ENCODE measurements around the gene IGLON5. TPM values are rescaled to one million over a fixed set of nuclear protein-coding genes. Genes with fewer than 3 reads are reported as not detected.

Gene IGLON5
- total RNA-seq, 4 donors from 2014 or later: not detected

DNA sequence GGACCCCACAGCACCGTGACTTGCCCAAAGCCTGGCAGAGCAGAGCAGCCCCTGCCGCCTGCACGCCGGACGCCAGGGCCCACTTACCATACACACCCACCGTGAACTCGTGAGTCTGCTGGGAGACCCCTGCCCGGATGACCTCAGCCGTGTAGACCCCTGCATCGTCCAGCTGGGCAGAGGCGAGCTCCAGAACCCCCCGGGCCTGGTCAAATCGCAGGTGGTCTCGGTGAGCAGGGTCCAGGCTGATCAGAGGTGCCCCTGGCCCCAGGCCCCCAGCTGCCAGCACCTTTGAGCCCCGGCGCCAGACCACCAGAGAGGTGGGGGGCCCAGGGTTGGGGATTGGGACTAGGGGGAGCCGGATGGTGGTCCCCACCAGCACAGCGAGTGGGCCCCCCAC is 29.6 kb downstream of the IGLON5 start:
- no peak for ATAC-seq
- no peaks in the 10 kb centered on the region for H3K9me3 ChIP-seq
- H3K27ac ChIP-seq: peak overlapping the region; percentile 60 to 95 (median 87)
- no peak overlapping the region for H3K4me3 ChIP-seq
- H3K27me3 ChIP-seq: no peaks in the 10 kb centered on the region
- peaks cover 0 to 35% (median 7%) of the 10 kb centered on the region in 3 donors for H3K4me1 ChIP-seq
- peaks cover 0 to 21% of the 10 kb centered on the region in 2 donors for H3K36me3 ChIP-seq
- no peak for TF ChIP-seq POLR2A (IDR thresholded peaks at IDR 0.05)
- WGBS, 2 donors (ENCODE audit: low coverage in 1 of 2): 92% methylated on average over 2 of the region's 18 CpGs; no CpG with 5 or more reads in 1 of the 2 donors

DNA sequence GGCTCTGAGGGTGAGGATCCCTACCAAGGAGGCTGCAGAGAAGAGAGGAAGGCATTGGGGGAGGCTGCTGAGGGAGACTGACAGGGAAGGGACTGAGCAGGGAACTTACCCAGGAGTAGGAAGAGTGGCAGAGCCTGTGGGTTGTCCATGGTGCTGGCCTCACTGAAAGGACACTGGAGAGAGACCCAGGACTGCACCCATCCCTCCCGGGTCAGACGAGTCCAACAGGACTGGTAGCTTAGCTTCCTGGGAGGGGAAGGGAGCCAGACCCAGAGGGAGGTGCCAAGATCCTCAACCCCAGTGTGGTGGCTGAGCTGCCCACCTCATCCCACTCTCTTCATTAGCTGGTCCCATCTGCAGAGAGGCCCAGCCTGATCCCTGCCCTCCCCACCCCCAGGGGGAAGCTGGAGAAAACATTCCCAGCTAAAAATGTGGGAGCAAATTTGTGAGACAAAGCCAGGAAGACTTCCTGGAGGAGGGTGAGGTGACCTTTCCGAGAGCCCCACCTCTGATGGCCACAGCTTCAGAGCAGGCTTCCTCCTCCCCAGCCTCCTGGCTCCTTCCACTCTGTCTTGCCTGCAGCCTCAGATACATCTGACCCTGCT is 30.6 kb downstream of the IGLON5 start, which contains the start of gene VSIG10L:
VSIG10L (minus strand) TSS at position 164 of the 605 bp plus-strand sequence; CDS start at position 149, 15 bp downstream.
- TF ChIP-seq POLR2AphosphoS5 (IDR thresholded peaks at IDR 0.05) (no peak), POLR2A (IDR thresholded peaks at IDR 0.05) (no peak), EP300 (IDR thresholded peaks at IDR 0.05) (no peak)
- TF ChIP-seq, protein P1, sequence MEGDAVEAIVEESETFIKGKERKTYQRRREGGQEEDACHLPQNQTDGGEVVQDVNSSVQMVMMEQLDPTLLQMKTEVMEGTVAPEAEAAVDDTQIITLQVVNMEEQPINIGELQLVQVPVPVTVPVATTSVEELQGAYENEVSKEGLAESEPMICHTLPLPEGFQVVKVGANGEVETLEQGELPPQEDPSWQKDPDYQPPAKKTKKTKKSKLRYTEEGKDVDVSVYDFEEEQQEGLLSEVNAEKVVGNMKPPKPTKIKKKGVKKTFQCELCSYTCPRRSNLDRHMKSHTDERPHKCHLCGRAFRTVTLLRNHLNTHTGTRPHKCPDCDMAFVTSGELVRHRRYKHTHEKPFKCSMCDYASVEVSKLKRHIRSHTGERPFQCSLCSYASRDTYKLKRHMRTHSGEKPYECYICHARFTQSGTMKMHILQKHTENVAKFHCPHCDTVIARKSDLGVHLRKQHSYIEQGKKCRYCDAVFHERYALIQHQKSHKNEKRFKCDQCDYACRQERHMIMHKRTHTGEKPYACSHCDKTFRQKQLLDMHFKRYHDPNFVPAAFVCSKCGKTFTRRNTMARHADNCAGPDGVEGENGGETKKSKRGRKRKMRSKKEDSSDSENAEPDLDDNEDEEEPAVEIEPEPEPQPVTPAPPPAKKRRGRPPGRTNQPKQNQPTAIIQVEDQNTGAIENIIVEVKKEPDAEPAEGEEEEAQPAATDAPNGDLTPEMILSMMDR (IDR thresholded peaks at IDR 0.05): no peak
- no peak within 1 kb of the TSS for H3K4me3 ChIP-seq
- peaks cover 0 to 35% (median 7%) of the 10 kb centered on the region in 3 donors for H3K4me1 ChIP-seq
- 42 to 43% methylated on average over 1 to 2 of the region's 3 CpGs for WGBS, 2 donors (ENCODE audit: low coverage in 1 of 2)
- ATAC-seq: no peak
- H3K9me3 ChIP-seq: no peaks in the 10 kb centered on the region
- H3K27ac ChIP-seq: peak within 1 kb of the TSS in 3 of 4 donors; percentile 86 to 95 (median 88)
- H3K36me3 ChIP-seq: peaks cover 0 to 31% of the 10 kb centered on the region in 2 donors
- H3K27me3 ChIP-seq: no peaks in the 10 kb centered on the region

DNA sequence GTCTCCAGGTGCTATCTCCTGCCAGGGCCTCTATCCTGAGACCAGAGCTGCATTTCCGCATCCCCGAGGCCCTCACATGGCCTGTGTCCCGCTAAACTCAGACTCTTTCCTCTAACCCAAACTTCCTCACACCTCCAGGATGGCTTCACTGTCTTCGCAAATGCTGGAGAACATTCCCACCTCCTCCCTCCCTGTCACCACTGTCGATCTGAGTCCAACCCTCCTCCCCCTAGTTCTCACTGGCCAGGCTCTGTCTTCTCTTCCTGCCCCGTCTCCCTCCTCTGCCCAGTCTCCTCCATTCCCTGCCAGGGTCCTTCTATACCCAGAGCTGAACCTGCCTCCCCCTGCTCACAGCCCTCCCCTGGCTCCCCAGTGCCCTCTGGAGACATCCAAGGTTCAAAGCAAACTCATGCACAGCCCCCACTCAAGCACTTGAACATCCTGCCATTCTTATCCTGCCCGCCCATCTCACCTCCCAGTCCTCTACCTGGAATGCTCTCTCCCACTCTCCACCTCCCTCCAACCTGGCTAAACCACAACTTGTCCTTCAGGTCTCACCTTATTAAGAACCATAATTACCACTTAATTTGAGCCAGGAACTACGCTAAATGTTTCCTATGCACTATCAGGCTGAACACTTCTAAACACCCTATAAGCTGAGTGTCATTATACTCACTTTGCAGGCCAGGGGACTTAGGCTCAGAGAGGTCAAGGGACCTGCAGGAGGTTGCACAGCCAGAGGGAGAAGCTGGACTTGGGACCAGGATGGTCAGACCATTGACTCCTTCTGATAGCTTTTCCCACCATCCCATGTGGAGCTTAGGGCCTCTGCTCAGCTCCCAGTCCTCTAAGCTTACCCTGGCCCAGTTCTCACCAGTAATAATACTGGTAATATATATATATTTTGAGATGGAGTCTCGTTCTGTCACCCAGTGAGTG is 31.5 kb downstream of the IGLON5 start:
- Histone ChIP-seq H3K27ac (peak overlapping the region in 3 of 4 donors; percentile 86 to 95 (median 88)), H3K27me3 (no peaks in the 10 kb centered on the region), H3K9me3 (no peaks in the 10 kb centered on the region), H3K4me3 (no peak overlapping the region), H3K4me1 (peaks cover 0 to 35% (median 7%) of the 10 kb centered on the region in 3 donors), H3K36me3 (peaks cover 0 to 40% of the 10 kb centered on the region in 2 donors)
- no peak for ATAC-seq
- TF ChIP-seq, protein P1 (IDR thresholded peaks at IDR 0.05): no peak
- TF ChIP-seq POLR2AphosphoS5 (IDR thresholded peaks at IDR 0.05): no peak
- TF ChIP-seq POLR2A (IDR thresholded peaks at IDR 0.05): no peak
- TF ChIP-seq EP300 (IDR thresholded peaks at IDR 0.05): no peak
- WGBS, 2 donors (ENCODE audit: low coverage in 1 of 2): 43 to 46% methylated on average over 8 of the region's 9 CpGs

DNA sequence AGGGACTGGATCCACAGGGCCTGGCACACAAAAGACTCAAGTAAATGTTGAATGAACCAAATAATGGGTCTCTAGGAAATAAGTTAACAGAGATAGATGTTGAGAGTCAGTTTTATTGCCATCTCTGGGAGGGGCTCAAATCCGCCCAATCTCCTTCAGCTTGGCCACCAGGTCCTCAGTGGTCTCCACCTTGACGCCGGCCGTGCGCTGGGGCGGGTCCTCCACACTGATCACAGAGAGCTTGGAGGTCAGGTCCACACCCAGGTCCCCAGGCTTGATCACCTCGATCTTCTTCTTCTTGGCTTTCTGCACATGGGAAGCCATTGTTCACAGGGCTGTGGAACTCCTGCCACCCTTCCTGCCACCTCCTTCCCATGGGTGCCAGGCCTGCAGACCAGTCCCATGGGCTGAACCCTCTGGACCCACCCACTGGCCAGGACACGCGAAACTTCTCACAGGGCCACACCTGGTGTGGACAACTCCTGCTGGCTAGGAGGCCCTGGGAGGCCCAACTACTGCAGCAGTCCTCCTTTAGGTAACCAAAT is 33.7 kb downstream of the IGLON5 start:
- WGBS, 2 donors (ENCODE audit: low coverage in 1 of 2): 100% methylated on average over 2 of the region's 9 CpGs
- Histone ChIP-seq H3K4me3 (no peak overlapping the region), H3K9me3 (no peaks in the 10 kb centered on the region), H3K36me3 (peaks cover 0 to 59% of the 10 kb centered on the region in 2 donors), H3K27me3 (no peaks in the 10 kb centered on the region), H3K27ac (no peak overlapping the region), H3K4me1 (peaks cover 0 to 17% (median 7%) of the 10 kb centered on the region in 3 donors)
- no peak for ATAC-seq
- no peak for TF ChIP-seq POLR2AphosphoS5 (IDR thresholded peaks at IDR 0.05)
- no peak for TF ChIP-seq EP300 (IDR thresholded peaks at IDR 0.05)
- TF ChIP-seq POLR2A (IDR thresholded peaks at IDR 0.05): no peak
- TF ChIP-seq, protein P1 (IDR thresholded peaks at IDR 0.05): no peak

DNA sequence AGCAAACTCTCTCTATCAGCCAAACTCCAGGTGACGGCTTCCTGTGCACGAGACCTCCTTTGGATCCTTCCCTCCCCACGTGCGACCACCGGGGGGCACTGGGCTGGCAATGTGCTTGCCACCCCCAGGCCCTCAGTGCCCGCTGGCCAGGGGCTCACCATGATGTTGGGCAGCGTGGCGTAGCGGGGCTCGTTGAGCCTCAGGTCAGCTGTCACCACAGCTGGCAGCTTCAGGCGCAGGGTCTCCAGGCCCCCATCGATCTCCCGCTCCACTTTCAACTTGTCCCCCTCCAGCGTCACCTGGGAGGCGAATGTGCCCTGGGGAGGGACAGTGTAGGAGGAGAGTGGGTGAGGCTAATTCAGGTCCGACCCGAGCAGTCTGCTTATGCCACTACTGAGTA is 35.3 kb downstream of the IGLON5 start:
- H3K36me3 ChIP-seq: peaks cover 0 to 75% of the 10 kb centered on the region in 2 donors
- H3K27ac ChIP-seq: no peak overlapping the region
- TF ChIP-seq, protein P1 (IDR thresholded peaks at IDR 0.05): no peak
- TF ChIP-seq POLR2A (IDR thresholded peaks at IDR 0.05): no peak
- no peaks in the 10 kb centered on the region for H3K27me3 ChIP-seq
- H3K4me1 ChIP-seq: peaks cover 0 to 1% (median 0%) of the 10 kb centered on the region in 3 donors
- H3K9me3 ChIP-seq: no peaks in the 10 kb centered on the region
- no CpG with 5 or more reads among the region's 17 CpGs for WGBS, 2 donors (ENCODE audit: low coverage in 1 of 2)
- ATAC-seq: no peak
- no peak overlapping the region for H3K4me3 ChIP-seq

Measured in gastroesophageal sphincter (tissue), 4 donors.